Measurements from ENCODE around the gene PRUNE2.

PRUNE2 gene

DNA sequence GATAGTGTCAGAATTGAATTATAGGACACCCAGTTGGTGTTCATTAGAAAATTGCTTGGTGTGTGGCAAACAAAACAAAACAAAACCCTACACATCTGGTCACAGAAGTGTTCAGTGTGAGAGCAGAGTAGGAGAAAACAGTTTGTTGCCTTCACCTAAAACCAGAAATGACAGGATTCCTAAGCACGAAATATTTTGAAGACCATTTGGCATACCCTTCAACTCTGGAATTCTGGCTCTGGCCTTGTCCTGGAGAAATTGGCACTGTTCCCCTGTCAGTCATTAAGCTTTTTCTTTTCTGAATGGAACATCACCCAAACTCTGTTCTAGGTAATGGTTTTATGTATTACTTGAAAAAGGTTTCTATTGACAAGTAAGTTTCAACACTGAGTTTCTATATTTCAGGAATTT lies 251.9 kb downstream of the PRUNE2 start:
- no peak for DNase-seq

DNA sequence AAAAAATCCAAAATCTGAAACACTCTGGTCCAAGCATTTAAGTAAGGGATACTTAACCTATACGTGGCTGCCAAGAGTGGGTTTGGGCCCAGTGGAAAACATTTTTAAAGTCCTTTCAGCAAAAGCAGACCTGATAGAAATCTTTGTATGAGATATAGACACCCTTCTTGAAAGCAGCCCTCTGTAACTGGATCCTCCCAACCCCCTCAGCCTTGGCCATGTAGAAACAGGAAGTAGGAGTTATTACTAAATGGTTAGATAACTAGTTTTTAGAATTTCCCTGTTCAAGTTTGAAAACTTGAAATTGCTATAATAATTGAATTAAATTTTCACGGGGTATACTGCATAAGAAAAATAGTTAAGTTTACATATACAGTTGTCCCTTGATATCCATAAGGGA lies 253.0 kb downstream of the PRUNE2 start:
- DNase-seq = no peak

DNA sequence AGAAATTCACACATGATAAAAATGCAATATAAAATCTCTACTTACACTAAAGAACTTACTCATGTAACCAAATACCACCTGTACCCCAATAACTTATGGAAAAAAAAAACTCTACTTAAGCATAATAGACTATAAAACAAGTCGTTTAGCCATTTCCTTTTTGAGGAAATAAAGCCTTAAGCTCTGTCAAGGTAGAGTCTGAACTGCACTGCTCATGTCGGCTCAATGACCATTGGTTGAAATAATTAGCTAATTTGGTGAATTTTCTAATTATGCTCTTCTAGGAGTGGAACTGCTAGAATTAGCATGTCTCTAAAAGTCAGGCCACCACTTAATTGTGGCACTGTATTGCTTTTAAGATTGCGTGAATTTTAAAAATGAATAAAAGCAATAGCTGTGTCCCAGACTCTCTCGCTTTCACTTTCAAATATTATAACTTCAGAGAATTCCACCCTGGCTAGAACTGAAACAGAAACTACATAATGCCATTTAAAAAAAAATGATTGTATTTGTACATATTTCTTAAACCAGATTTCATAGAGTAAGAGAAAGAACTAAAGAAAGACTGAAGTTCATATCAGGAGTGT lies 254.7 kb downstream of the PRUNE2 start:
- DNase-seq = no peak

- DNase-seq = no peak
Measured at GRCh38 chr9:76650692-76651091, 255.2 kb downstream of the PRUNE2 start.

DNA sequence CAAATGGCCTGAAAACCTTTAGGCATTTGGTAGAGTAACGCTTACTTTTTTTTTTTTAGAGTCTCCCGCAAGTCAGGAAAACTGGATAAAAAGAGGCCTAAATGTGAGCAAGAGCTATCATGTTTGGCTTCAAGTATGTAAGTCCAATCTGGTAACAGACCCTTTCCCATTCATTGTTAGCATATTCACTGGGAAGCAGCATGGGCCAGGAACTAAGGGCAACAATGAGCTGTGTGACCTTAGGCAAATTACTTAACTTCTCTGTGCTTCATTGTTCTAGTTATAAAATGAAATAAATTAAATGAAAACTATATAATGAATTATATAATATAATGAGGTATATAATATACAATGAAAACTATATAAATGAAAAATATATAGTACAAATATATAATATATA lies 256.0 kb downstream of the PRUNE2 start:
- no peak for DNase-seq

DNA sequence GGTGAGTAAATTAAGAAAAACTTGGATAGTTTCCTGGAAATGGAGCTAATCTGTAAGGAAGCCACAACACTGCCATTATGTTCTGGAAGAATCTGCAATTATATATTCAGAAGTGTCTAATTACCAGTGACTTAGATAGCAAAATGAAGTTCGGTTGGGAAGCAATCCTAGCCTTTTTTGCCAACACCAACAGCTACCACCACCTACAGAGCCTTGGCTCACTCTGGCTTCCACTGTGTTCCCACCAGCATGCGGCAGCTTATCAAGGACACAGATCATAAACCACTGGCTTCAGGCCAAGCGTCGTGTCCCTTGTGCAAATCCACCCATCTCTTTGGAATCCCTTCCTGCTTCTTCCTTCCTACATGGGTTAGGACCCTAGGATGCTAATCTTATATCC lies 259.7 kb downstream of the PRUNE2 start:
- DNase-seq = no peak

- DNase-seq = no peak
Measured at GRCh38 chr9:76644647-76645250, 261.2 kb downstream of the PRUNE2 start.

DNA sequence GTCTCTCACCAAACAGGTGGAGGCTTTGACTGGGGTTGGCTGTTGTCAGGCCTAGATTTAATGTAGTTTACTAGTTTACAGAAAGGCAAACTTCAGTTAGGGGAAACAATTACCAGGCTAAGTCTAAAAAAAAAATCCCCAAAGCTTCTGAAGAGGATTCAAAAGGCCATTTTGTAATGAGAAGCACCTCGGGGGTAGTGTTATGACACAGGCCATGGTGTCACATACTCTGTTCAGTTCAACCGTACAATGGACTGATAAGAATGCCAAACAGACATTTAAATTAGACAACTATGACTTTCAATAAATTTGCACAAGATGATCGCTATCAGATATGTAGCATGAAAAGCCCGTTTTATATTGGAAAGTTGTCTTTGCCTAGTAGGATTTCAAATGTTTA lies 261.7 kb downstream of the PRUNE2 start:
- DNase-seq = no peak

DNA sequence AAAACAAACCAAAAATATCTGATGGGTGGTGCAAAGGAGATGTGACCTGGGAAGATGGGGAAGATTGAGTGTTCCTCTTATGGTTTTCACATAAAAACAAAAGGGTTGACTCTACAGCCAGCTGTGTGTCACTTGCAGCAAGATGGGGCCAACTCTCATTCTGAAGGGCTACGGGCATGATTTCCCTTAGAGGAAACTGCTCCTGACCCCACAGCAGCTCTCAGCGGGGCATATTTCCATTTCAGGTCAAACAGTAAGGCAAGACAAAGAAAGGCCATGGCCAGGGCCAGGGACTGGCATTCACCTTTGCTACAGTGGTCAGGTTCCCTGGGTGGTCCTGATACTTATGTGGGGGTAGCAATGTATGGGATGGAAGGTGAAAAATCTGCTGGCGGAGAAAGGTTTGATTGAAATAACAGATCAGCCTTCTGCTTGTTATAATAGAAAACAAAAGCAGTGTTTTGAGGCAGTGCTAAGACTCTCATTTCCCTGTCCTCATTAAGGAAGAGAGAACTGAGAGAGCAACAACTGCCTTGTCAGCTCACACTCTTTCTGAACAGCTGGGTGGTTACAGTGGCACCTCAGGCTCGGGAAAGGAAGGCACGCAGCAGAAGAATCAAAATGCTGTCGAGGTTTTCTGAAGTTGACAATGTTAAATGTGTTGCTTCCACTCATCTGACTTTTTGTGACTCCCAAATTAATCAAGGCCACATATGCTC lies 262.4 kb downstream of the PRUNE2 start:
- no peak for DNase-seq

DNA sequence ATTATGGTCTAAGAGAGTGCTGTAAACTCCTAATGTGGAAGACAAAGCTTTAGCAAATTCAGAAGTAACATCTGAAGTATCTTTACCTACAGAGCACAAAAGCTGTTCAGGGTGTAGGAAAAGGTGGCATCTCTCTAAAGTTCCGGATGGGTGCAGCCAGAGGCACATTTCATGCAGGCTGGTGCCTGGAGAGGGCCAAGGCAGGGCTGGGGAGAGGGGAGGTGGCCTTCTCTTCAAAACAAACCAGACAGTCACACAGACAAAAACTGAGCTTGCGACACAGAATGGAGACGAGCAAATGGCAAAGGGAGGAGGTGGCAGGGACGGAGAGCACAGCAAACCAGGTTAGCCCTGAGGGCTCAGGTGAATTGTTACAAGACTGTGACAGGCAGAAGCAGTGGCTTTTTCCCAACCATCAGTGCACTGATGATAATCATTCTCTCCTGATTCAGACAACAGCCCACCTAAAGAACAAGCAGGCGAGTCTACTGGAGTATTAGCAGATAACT lies 263.2 kb downstream of the PRUNE2 start:
- DNase-seq = no peak

DNA sequence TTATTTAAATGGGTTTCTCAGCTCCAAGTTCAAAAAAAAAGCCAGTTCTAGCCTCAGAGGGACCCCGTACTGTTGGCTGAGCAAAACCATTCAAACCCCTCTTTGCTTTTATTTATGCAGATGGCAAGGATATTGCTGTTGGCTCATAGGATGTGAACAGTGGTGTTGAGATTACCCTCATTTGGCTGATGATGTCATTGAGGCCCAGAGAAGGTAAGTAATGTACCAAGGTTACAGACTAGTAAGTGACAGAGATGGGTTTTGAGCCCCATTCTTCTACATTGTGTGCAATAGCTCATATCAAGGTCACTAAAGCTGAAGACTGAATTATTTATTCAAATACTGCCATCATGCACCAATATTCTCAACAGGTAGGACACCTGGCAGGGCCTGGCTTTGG lies 263.8 kb downstream of the PRUNE2 start:
- DNase-seq = no peak

DNA sequence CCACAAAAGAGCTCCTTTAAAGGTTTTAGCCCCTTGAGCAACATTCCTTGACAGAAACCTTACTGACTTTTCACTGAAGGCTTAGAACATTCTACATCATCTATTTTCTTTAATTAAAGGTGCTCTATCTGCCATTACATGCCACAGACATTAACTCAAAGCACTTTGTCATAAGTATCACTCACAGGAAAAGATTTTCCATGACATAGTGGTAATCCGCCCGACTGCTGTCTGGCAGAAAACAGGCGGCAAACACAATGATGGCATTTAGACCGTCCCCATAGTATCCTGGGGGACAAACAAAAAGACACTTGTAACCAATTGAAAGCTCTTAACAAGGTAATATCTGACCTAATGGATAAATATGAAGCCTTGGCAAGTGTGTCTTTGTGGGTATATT lies 267.9 kb downstream of the PRUNE2 start:
- DNase-seq = no peak

DNA sequence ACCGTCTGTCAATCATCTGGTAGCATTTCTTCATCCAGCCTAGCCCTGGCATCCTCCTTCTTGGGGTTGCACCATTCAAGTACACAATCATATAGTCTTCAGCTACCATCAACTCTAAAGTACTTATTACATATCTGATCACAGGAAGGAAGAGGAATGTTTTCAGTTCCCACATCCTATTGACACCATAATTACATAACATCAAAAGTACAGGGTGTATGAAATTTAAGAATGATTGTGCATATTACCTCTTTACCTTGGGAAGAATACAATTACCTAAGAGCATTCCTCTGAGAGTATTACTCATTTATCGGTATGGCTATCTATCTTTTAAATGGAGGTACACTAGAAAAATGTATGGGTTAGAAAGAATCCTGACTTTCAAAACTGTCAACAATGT lies 268.5 kb downstream of the PRUNE2 start:
- no peak for DNase-seq

DNA sequence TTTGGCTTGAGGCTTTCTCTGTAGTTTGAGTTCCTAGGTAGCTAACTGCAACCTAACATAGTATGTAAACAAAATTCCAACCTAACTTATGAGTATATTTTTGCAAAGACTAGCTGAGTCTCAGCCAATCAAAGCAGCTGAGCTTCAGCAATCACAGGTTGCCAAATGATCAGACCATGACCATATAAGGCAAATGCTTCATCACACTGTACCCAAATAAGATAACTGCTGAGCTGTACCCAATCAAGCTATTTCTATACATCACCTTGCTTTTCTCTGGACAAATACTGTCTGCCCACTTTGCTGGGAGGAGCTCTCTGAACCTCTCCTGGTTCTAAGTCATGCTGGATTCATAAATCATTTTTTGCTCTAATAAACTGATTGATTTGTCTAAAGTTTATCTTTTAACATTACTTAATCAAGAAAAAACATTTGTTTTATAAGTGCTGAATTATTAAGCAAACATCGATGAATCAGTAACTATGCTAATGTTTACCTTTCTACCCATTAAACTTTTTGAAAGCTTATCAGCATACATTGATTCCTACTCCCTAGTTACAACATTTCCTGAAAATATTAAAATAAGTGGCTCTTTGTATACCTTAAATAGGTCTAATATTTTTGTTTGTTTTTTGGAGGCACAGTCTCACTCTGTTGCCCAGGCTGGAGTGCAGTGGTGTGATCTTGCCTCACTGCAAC lies 271.4 kb downstream of the PRUNE2 start:
- no peak for DNase-seq

DNA sequence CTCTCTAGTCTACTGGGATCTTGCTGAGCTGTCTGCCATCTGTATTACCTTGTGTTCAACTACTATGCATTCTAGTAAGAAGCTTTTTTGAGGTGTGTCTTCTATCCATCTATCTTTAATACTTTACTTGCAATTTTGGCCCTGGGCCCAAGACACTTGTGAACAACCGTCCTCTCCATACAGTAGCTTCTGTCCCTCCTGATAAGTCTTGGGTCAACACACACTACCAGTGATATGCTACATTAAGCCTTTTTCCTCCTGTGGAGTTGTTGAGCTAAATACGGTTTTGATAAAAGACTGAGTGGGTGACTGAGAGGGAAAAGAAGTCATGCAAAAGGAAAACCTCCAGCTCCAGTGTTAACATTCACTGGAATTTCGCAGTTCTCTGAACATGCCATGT lies 275.0 kb downstream of the PRUNE2 start:
- no peak for DNase-seq

- no peak for DNase-seq
Measured at GRCh38 chr9:76629205-76629990, 276.5 kb downstream of the PRUNE2 start.

GRCh38 chr9:76628155-76628554 lies 277.8 kb downstream of the PRUNE2 start:
- DNase-seq = no peak

GRCh38 chr9:76626980-76627379 lies 278.9 kb downstream of the PRUNE2 start:
- DNase-seq = no peak

DNA sequence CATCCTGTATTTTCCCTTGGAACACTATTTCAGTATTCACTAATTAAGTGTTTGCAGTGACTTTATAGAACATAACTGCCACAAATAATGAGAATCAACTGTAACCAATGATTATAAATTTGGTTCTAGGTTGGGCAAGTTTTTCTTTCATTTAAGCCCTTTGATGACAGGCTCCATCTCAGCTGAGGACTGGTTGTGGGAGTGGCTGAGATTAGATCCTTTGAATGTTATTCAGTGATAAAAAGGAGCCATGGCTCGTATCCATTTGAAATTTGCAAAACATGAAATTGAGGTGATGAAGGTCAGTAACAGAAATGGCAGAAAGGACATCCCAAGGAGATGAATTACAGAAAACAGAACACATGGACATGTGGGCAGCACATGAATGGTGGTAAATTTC lies 279.8 kb downstream of the PRUNE2 start:
- no peak for DNase-seq

DNA sequence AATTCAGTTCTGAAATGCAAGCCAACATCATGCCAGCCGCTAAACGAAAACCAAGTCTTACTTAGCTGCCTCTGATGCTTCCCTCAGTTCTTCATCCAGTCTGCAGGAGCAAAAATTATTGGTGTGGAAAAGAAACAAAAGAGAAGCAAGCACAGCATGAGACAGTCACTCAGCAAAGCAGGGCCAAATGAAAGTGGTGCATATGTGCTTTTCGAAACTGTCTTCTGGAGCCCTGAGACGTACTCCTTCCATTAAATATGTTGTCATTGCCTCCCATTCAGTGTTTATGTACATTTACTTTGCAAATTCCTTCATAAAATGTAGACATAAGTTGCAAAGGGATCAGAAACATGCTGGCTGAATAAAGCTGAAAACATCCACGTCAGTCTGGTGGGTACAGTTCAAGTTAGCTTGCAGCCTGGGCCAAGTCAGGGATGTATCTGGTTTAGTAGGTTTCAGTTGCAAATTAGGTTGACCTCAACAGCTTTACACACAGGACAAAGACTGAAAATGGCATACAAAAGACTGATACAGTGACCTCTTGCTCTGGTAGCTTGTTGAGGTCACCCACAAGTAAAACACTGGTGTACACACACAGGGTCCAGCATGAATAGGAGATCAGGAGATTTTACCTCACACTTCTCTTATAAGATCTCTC lies 281.4 kb downstream of the PRUNE2 start:
- DNase-seq = no peak

DNA sequence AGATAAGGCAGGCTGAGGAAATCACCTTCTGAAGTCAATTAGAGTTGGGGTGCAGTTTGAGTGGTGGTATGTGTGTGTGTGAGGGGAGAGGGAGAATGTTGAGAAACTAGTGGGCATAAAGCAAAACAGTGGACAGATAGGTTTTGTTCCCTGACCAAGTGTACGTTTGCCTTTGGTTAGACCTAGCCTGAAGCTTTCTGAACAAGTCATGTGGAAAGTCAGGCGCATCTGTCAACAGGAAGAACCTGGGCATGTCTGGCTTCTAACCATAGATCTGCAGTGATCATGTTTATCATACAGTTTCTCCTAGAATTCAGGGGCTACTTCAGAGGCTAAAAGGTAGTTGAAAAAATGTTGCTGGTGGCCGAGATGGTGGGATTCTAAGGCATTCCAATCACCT lies 284.9 kb downstream of the PRUNE2 start:
- DNase-seq = no peak

DNA sequence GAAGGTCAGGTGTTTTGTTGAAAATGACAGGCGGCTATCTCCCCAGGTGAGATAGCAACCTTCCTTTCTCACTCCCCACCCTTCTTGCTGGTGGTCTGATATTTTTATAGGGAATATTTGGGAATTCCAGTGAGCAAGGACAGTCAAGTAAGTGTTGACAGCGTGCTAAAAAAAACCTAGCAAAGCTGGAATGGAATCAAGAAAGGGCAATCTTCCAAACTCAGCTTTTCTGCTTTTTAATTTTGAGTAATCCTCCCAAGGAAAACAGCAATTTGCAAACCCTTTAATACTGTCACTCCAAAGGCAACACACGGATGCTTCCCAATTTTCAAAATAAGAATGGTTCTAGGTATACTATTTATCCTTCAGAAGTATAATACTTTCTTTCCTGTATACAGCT lies 285.3 kb downstream of the PRUNE2 start:
- no peak for DNase-seq

Measured in stimulated activated CD4-positive, alpha-beta T cell treated with anti-CD3 and anti-CD28 coated beads, Interleukin-4, amount 100 ng/mL, for 24 hours (primary cell).